Body of pancreas (tissue), 4 donors: ENCODE results near the gene RPGRIP1. TPM values are rescaled to one million over a fixed set of nuclear protein-coding genes. Genes with fewer than 3 reads are reported as not detected.

ENCODE experiments used
- ATAC-seq: fragments of 150-250 bp; one replicate; pipeline ENCODE4 v1.9.1; 2016
- DNase-seq, 4 donors: peaks; one replicate each; pipeline ENCODE4 v3.0.0-alpha.2; 2019
- H3K27ac ChIP-seq, 4 donors: fragments of 200-600 bp; sonication (generic); 1 replicate in 3 of 4; 2 replicates in 1 of 4; pipeline versions ENCODE4 v1.5.1 to v1.6.1; 2016 to 2019; ENCODE audit warnings: mild to moderate bottlenecking in 1 of 4, mixed read lengths in 1 of 4, moderate library complexity in 1 of 4
- H3K27me3 ChIP-seq, 2 donors: fragments of 200-600 bp; sonication (generic); one replicate each; pipeline ENCODE4 v1.6.0; 2016; ENCODE audit warnings: mild to moderate bottlenecking in 1 of 2
- H3K36me3 ChIP-seq, 2 donors: fragments of 200-600 bp; sonication (generic); replicated peaks in 1 of 2; 2 replicates each; pipeline ENCODE4 v1.5.1; 2016; ENCODE audit warnings: low read depth in 2 of 2; ENCODE audit not compliant: insufficient read depth in 1 of 2
- H3K4me1 ChIP-seq: fragments of 200-600 bp; sonication (generic); one replicate; pipeline ENCODE4 v1.6.0; 2016
- H3K4me3 ChIP-seq, 2 donors: fragments of 200-600 bp; sonication (generic); 1 replicate in 1 of 2; 2 replicates in 1 of 2; pipeline ENCODE4 v1.5.1; 2016 to 2019
- H3K9me3 ChIP-seq, 3 donors: fragments of 200-600 bp; sonication (generic); 1 replicate in 2 of 3; 2 replicates in 1 of 3; pipeline ENCODE4 v1.5.1; 2016
- CTCF ChIP-seq, 7 experiments: fragments of 450-650 bp in 4 of 7; fragments of 200-600 bp in 3 of 7; sonication (generic) in 3 of 7; IDR thresholded peaks; one replicate each; pipeline ENCODE4 v1.5.1; 2016 to 2019; ENCODE audit warnings: antibody characterized with exemption in 7 of 7
- POLR2A ChIP-seq, 3 donors: fragments of 450-650 bp; IDR thresholded peaks; one replicate each; pipeline ENCODE4 v1.6.1; 2016; ENCODE audit warnings: antibody characterized with exemption in 3 of 3, mild to moderate bottlenecking in 2 of 3
- WGBS, 2 donors: methylation state at CpG; one replicate each; pipeline ENCODE4 v1.1.5; 2017; 5-methylcytosine and 5-hydroxymethylcytosine counted together
- intact Hi-C: fragments of 100-400 bp; cut with DNase I; formaldehyde crosslinking; loops from one replicate; pipeline ENCODE4 v1.15.1; 2023
- total RNA-seq, 2 donors: library from RNA; depleted of rRNA; stranded (reverse); fragments of >200 nt; gene quantifications; one replicate each; pipeline ENCODE4 v1.1.0, GENCODE V29; 2016

Gene RPGRIP1
- total RNA-seq, 2 donors from 2014 or later: not detected

GRCh38 chr14:21258005-21258888 lies 21.6 kb upstream of the RPGRIP1 start:
- Histone ChIP-seq H3K4me3 (no peak overlapping the region), H3K9me3 (no peaks in the 10 kb centered on the region), H3K36me3 (peaks cover 0 to 7% of the 10 kb centered on the region in 2 donors), H3K4me1 (peaks cover 70% of the 10 kb centered on the region), H3K27me3 (no peaks in the 10 kb centered on the region), H3K27ac (peak overlapping the region in 1 of 4 donors; percentile 29)
- DNase-seq: no peak
- ATAC-seq: no peak
- 72 to 85% methylated on average over 10 of the region's 10 CpGs for WGBS, 2 donors
- intact Hi-C loops: no loop called here
- TF ChIP-seq CTCF (IDR thresholded peaks at IDR 0.05): no peak
- no peak for TF ChIP-seq POLR2A (IDR thresholded peaks at IDR 0.05)

GRCh38 chr14:21258889-21259787 lies 20.7 kb upstream of the RPGRIP1 start:
- peaks cover 79% of the 10 kb centered on the region for H3K4me1 ChIP-seq
- WGBS, 2 donors: 80 to 86% methylated on average over 5 of the region's 5 CpGs
- H3K27ac ChIP-seq: no peak overlapping the region
- no peak for TF ChIP-seq CTCF (IDR thresholded peaks at IDR 0.05)
- TF ChIP-seq POLR2A (IDR thresholded peaks at IDR 0.05): no peak
- no peaks in the 10 kb centered on the region for H3K9me3 ChIP-seq
- H3K27me3 ChIP-seq: no peaks in the 10 kb centered on the region
- intact Hi-C loops: no loop called here
- no peak for DNase-seq
- no peak overlapping the region for H3K4me3 ChIP-seq
- H3K36me3 ChIP-seq: peaks cover 0 to 7% of the 10 kb centered on the region in 2 donors
- no peak for ATAC-seq

- H3K4me1 ChIP-seq: peaks cover 88% of the 10 kb centered on the region
- no peak overlapping the region for H3K27ac ChIP-seq
- no peaks in the 10 kb centered on the region for H3K9me3 ChIP-seq
- 32 to 64% methylated on average over 1 of the region's 1 CpG for WGBS, 2 donors
- H3K27me3 ChIP-seq: no peaks in the 10 kb centered on the region
- H3K36me3 ChIP-seq: peaks cover 0 to 7% of the 10 kb centered on the region in 2 donors
- intact Hi-C loops: no loop called here
- DNase-seq: no peak
- TF ChIP-seq POLR2A (IDR thresholded peaks at IDR 0.05) (no peak), CTCF (IDR thresholded peaks at IDR 0.05) (no peak)
- H3K4me3 ChIP-seq: no peak overlapping the region
- no peak for ATAC-seq
Measured at GRCh38 chr14:21261824-21262223, 18.1 kb upstream of the RPGRIP1 start.

- 42 to 51% methylated on average over 3 of the region's 3 CpGs for WGBS, 2 donors
- DNase-seq: no peak
Measured at GRCh38 chr14:21262410-21262809, 17.5 kb upstream of the RPGRIP1 start.

More at GRCh38 chr14:21262410-21262809, 17.5 kb upstream of the RPGRIP1 start:
- Histone ChIP-seq H3K27me3 (no peaks in the 10 kb centered on the region), H3K4me3 (no peak overlapping the region), H3K9me3 (no peaks in the 10 kb centered on the region), H3K4me1 (peaks cover 86% of the 10 kb centered on the region), H3K27ac (peak overlapping the region in 1 of 4 donors; percentile 31), H3K36me3 (peaks cover 0 to 7% of the 10 kb centered on the region in 2 donors)
- intact Hi-C loops: no loop called here
- ATAC-seq: no peak
- no peak for TF ChIP-seq CTCF (IDR thresholded peaks at IDR 0.05)
- no peak for TF ChIP-seq POLR2A (IDR thresholded peaks at IDR 0.05)
